HCT116 (cell line): Measurements from ENCODE around the gene ROCK1.

Experiments used
- CTCF ChIP-seq, 3 experiments: fragments of 200-600 bp in 1 of 3; sonication (generic) in 1 of 3; IDR thresholded peaks in 2 of 3; conservative IDR thresholded peaks in 1 of 3; 2 replicates each; pipeline ENCODE4 v1.5.1; 2012 to 2017; ENCODE audit warnings: low read depth in 2 of 3, low read length in 2 of 3, antibody characterized with exemption in 1 of 3, borderline replicate concordance in 1 of 3, control low read depth in 1 of 3, mild to moderate bottlenecking in 1 of 3, mixed read lengths in 1 of 3, mixed run types in 1 of 3, moderate library complexity in 1 of 3; ENCODE audit not compliant: insufficient read depth in 1 of 3
- FOSL1 ChIP-seq: IDR thresholded peaks from 2 replicates; pipeline ENCODE4 v1.6.1; 2012; ENCODE audit warnings: low read depth

DNA sequence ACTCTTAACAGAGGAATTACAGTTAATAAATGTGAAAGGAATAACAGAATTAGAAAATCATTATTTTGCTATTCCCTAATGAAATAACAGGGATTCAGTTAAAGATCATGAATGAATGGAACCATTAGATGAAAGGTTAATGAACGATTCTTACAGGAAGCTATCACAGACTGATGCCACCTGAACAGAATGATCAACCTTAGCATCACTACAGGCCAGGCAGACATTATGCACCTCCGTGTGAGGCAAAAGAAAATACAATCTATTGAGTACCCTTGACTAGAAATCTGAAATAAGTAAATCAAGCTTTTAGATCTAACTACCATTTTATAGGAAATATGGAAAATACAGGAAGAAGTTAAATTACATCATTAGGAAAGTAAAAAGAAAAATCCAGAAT lies 10.4 kb downstream of the ROCK1 start:
- TF ChIP-seq CTCF (IDR thresholded peaks at IDR 0.05 in 2 of 3, conservative IDR thresholded peaks at IDR 0.05 in 1 of 3; ENCODE audit: borderline replicate concordance in 1 of 3, insufficient read depth in 1 of 3, low read depth in 2 of 3, low read length in 2 of 3) (no peak), FOSL1 (no peak)
